Measurements from ENCODE around the gene CLIC3.

Gene CLIC3

DNA sequence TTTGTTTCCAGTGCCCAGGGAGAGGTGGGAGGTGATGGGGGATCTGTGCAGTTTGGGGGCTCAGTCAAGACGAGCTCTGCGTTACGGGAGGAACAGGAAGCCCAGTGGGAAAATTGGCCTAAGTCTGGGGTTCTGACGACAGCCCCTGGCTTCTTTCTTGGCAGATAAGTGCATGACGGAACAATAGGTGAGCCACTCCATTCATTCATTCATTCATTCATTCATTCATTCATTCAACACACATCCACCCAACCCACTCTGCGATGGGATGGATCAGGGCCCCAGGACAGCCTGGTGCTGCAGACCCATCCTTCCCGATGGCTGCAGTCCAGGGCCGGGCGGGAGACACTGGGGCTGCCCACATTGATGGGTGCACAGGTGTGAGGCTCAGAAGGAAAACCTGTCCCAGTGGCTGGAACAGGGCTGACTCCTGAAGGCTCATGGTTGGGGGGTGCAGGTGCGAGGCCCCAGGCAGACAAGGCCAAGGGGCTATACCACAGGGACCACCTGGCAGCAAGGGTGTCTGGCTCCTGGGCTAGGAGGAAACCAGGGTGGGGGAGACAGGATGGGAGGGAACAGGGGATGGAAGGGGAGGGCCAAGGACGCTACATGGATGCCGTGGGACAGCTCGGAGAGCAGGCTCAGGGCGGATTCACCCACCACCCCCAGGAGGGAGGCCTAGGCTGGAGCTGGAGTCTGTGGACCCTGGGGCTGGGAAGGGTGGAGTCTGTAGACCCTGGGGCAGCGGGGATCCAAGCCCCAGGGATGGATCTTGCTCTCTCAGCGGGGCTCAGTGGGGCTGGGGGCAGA lies 15.5 kb downstream of the CLIC3 start:
- no peak for DNase-seq (ENCODE audit: low spot score)

DNA sequence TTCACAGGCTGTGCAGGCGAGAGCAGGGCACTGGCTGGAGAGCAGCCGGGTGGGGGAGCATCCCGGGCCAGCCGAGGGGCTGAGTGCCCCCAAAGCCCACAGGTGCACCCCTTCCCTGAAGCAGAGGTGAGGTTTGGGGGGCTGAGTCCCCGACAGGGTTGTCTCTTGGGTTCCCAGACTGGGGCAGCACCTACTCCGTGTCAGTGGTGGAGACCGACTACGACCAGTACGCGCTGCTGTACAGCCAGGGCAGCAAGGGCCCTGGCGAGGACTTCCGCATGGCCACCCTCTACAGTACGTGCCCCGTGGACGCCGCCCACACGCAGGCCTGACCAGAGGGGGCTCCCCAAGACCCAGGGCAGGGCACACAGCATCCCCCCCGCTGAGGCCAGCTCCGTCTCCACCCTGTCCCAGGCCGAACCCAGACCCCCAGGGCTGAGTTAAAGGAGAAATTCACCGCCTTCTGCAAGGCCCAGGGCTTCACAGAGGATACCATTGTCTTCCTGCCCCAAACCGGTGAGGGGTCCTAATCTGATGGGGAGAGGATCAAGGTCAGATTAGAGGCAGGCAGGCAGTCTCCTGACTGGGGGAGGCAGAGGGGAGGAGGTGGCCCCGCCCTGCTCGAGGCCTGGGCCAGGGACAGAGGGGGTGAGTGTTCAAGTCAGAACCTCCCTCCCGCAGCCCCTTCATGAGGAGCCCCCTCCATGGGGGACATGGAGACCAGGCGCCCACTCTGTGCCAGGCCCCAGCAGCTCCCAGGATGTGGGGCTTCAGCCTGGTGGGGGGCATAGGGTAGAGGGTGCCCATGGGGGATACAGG lies 16.4 kb downstream of the CLIC3 start:
- DNase-seq (ENCODE audit: low spot score), result no peak

DNA sequence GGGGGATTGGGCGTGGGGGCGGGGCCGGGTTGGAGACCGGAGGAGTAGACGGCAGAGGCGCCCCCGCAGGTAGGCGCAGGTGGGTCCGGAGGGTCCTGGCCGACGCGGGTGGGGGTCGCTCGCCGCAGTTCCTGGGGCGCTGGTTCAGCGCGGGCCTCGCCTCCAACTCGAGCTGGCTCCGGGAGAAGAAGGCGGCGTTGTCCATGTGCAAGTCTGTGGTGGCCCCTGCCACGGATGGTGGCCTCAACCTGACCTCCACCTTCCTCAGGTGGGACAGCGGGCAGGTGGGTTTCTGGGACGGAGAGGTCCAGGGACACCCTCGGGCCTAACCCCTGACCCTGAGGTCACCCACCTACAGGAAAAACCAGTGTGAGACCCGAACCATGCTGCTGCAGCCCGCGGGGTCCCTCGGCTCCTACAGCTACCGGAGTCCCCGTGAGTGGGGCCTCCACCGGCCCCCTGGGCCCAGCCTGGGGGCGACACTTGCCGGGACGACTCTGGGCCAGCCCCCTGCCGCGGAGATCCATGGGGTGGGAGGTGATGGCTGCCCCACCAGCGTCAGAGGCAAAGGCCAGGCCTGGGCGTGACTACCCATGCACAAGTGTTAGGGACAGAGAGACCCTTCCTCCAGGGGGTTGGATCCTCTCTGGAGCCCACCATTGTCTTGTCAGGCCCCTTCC lies 17.4 kb downstream of the CLIC3 start:
- no peak for DNase-seq (ENCODE audit: low spot score)

DNA sequence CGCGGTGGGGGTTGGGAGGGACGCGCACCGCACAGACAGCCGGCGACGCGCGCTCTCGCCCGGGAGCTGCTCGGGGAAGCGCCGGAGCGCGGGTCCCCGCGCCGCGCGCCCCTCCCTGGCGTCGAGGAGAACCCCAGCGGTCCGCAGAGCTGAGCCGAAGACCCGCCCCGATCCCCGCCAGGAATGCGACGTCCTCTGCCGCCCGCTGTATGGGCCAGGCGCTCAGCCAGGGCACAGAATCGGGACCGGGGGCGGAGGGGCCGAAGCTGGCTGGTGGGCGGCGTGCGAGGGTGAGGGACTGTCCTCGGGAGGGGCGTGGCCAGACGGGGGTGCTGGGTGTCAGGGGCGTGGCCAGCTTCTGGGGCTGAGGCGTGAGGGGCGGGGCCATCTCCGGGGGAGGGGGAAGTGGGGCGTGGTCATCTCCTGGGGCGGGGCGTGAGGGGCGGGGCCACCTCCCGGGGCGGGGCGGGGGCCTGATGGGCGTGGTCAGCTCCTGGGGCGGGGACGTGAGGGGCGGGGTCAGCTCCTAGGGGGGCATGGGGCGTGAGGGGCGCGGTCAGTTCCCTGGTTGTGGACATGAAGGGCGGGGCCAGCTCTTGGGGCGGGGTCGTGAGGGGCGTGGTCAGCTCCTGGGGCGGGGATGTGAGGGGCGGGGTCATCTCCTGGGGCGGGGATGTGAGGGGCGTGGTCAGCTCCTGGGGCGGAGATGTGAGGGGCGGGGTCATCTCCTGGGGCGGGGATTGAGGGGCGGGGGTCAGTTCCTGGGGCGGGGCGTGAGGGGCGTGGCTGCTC lies 18.1 kb downstream of the CLIC3 start:
- DNase-seq (ENCODE audit: low spot score), result peak; percentile 86

DNA sequence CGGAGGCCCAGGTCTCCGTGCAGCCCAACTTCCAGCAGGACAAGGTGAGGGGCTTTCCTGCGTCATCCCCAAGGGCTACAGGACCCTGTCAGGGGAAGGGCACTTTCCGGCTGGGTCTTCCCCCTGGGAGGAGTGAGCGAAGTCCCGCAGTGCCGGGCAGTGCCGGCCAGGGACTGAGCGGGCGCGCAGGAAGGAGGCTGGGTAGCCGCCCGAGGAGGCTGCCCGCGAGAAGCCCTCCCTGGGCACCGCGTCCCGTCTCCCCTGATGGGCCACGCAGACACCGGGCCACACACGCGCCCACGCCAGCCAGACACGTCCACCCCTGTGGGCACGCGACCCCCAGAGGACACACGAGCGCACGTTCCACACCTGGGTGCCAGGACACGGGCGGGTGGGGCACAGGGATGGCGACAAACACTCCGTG lies 18.7 kb downstream of the CLIC3 start:
- DNase-seq (ENCODE audit: low spot score), result no peak

DNA sequence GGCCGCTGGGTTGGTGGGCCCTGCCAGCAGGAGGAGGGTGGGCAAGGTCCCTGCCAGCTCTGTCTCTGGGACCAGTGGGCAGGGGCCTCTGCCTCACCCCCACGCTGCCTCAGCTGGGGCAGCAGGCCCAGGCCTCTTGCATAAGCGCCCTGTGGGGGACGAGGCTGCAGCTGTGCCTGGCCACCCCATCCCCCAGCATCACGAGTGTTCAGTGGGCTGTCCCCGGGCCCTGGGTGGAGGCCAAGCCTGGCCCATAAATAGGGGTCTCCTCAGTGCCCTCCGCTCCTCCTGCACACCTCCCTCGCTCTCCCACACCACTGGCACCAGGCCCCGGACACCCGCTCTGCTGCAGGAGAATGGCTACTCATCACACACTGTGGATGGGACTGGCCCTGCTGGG lies 19.1 kb downstream of the CLIC3 start, which contains the start of gene PTGDS:
Gene PTGDS (plus strand): TSS at position 282 of the 400 bp plus-strand sequence. CDS start 75 bp downstream, at position 357.
- DNase-seq (ENCODE audit: low spot score), result no peak

DNA sequence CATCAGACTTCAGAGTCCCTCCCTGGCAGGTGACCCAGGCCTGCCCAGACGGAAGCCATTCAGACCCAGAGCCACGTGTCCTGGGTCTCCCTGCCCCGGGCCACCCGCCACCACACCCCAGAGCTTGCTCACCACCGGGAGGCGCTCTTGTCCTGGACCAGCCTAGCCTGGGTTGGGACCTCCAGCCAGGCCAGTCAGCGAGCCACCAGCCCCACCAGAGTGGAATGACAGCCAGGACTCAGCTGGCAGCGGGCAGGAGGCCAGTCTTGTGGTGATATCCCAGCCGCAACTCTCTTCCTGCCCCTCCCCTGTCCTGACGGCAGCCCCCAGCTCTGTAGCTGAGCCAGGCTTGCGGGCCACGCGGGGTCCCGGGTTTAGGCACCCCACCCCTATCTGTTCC lies 20.7 kb downstream of the CLIC3 start:
- no peak for DNase-seq (ENCODE audit: low spot score)

DNA sequence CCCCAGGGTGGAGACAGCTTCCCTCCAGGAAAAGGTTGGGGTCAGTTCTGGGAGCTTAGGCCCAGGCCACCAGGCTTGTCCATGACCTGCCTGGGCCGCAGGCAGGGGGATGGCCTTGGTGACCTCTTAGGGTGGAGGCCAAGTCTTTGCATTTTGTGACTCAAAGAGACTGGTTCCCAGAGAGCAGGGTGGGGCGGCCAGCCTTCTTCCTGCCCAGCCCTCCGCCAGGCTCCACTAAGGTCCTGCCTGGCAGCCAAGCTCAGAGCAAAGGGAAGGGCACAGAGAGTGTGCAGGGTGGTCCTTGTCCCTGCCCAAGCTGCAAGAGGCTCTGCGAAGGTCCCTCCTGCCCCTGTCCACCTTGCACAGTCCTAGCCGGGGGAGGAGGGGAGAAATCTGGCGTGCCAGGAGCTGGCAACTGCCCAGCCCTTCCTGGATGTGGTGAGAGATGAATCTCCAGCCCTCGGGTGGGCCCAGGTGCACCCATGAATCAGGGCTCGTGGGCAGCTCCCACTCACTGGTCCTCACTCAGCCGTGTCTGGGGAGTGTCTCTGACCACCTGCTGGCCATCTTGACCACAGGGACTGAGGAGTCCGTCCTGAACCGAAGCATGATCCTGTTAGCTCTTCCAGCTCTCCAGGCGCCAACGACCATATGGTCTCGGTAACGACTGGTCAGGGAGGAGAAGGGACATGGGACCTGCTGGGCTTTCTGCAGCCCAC lies 21.4 kb downstream of the CLIC3 start:
- no peak for DNase-seq (ENCODE audit: low spot score)

DNA sequence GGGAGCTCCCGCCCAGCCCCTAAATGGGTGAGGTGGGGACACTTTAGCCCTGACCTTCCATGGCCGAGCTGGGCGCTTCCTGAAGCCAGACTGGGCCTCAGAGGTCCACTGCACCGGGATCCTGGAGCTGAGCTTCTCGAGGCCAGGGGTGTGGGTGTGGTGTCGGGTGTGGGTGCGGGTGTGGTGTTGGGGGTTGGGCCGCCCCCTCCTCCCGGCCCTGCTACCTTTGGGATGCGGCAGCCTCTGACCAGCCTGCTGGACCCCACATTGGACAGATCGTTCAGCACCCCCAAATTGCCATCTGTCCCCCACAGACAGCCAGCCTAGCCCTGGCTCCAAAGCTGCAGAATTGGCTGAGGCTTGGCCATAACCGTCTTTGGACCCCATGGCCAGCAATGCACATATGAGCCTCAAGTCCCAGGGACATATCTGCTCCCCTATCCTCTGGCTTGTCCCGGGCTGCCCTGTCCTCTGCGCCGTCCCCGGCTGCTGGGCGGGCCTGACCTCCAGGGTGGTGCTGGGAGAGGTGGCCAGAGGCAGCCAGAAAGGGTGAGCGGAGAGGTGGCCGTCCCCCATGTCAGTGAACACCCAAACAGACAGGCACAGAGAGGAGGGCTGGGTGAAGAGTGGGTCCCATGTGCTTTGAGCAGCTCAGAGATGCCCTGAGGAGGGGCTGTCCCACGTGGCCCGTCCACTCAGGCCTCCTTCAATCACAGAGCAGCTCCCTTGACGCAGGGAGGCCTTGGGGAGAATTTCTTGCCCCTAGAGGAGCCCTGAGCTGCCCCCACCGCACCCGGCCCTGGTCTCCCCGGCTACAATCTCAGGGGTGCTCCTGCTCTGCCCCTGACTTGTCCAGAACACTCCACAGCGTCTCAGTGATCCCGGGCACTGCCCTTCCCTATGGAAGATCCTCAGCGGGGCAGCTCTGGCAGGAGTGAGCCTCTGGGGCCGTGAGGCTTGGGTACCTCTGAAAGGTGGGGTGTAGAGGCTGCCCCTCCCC lies 22.4 kb downstream of the CLIC3 start:
- no peak for DNase-seq (ENCODE audit: low spot score)

DNA sequence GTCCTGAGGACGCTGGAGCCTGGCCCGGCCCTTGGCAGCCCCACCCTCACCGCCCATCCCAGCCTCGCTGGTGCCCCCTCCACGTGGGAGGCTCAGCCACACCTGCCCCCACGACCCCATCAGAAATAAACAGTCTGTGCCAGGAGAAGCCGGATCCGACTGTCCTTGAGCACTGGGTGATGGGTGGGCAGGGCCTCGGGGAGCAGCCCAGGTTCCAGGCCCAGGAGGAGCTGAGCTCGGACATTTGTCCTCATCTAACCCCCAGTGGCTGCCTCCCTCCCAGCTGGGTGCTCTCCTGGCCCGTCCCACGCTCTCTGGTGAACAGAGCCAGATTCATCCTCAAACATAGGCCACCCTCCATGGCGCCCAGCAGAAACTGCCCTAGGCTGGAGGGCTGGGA lies 23.6 kb downstream of the CLIC3 start:
- no peak for DNase-seq (ENCODE audit: low spot score)

DNA sequence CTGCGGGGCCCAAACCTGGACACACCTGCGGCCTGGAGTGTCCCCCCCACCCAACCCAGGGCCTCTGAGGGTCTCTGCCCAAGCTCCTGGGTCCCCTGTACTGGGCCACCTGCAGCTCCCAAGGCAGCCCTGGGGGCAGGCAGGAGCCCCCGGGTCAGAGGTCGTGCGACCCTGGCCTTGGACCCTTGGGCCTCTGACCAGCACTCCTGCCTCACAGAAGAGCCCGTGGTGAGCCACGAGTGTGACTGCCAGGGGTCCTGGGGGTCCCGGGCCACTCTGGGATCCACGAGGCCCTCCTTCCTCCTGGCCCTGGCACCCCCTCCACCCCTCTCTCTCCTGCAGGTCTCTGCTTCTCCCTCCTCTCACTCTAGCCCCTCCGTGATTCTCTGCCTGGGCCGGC lies 24.0 kb downstream of the CLIC3 start:
- no peak for DNase-seq (ENCODE audit: low spot score)

DNA sequence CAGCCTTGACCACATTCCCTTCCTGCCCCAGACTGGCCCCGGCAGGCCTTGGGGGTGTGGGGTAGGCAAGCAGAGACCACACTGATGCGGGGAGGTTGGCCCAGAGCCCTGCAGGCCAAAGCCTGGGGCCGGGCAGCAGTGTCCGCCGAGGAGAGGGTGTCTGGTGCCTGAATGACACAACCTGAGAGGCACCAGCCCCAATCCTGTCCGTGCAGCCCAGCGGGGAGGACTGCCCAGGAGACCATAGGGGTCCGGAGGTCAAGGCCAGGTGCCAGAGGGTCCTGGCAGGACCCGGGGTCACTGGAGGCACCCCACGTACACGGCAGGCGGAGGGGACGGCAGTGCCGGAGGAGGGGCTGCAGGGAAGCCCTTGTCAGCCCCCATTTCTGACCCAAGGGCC lies 24.6 kb downstream of the CLIC3 start:
- DNase-seq (ENCODE audit: low spot score), result no peak

DNA sequence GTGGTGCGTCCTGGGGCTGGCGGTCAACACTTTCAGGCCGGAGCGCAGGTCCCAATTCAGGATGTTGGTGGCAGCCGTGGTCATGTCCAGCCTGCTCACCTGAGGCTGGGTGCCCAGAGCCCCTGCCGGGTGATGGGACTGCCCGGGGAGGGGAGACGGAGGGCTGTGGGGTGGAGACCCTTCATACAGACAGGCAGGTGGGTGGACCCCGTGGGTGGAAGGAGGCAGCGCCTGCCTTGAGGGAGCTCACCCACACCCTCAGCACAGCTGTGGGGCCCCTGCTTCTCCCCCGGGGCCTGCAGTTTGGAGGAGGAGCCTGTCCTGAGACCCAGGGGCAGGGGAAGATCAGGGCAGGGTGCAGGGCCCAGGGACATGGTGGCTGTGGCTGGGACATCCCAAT lies 26.0 kb downstream of the CLIC3 start:
- DNase-seq (ENCODE audit: low spot score), result no peak

DNA sequence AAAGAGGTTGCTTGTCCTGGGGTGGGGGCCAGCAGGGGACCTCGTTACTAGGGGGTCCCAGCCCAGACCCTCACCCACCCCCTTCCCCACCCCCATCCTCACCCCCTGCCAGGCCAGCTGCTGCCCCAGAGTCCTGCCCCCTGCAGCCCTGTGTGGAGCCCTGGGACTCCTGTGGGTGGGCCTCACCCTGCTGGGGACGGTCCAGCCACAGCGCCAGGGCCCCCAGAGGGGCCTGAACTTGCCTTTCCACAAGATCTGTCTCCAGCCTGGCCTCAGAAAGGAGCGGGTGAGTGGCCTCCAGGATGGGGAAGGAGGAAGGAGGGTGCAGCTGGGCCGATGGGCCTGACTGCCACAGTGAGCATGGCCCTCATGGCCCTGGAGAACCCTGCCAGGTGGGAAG lies 26.6 kb downstream of the CLIC3 start:
- no peak for DNase-seq (ENCODE audit: low spot score)

DNA sequence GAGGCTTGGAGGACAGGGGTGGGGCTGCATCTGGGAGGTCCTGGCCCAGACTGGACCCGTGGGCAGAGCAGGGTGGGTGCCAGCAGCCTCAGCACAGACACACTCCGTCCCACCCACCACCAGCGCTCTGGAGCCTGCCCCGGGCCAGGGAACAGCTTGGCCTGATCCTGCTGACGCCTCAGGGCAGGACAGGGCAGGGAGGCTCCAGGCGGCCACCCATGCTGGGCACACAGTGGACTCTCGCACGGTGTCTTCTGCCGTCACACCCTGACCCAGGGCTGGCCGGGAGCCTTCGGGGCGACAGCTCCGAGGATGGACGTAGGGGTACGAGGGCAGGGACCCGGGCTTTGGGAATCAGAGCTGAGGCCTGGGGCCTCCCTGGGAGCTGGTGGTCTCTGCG lies 27.2 kb downstream of the CLIC3 start:
- DNase-seq (ENCODE audit: low spot score), result no peak

DNA sequence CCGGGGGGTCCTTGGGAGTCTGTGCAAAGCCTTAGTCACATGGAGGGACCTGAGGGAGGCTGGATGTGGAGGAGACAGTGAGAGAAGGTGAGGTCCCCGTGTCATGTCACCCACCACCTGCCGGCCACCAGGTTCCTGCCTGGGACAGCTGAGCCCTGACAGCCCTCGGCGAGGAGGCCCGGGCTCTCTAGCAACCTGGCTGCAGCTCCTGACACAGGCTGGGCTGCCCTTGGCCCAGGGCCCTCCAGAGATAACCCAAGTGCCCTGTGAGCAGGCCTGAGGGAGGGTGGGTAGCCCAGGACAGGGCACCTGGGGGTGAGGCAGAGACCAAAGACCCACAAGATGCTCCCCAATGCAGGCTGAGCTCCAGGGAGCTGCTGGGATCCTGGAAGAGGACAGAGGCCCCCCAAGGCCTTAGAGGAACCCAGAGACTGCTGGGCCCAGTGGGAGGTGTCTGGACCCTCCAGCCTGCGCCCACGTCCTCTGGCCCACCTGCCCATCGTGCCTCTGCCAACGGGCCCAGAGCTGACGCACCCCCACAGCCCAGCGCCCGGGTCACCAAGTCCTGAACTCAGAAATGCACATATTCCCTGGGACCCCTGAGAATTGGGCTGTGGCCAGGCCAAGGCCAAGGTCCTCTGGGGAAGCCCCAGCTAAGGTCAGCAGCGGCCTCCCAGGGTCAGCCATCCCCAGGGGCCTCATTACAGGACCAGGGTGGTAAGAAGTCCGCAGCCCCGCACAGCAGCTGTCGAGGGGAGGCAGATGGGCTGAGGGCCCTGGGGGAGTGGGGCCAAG lies 27.8 kb downstream of the CLIC3 start:
- no peak for DNase-seq (ENCODE audit: low spot score)

DNA sequence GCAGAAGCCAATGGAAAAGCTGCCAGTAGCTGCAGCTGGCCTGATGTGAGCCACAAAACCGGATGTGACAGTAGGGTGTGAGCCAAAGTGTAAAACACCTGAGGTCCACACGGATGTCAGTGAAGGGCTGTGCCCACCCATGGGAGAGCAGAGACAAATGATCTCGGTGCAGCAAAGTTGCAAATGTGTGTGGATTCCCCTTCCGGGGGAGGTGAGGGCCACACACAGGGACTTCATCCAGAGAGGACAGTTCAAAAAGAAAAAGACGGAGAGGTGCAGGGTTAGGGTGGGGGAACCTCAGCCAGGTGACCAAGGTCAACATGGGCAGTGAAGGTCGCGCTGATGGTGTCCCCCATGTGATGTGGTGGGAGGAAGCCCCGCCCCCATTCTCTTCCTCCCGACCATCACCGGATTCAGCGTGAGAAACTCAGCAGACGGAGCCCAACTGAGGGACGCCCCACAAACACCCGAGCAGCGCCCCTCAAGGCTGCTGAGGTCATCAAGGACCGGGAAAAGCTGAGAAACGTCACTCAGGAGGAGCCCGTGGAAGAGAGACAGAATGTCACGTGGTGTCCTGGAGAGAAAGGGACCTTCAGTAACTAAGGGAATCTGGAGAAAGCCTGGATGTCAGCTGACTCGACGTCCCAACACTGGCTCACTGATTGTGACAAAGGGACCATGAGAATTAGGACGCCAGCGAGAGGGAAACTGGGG lies 30.4 kb downstream of the CLIC3 start:
- DNase-seq (ENCODE audit: low spot score), result no peak

DNA sequence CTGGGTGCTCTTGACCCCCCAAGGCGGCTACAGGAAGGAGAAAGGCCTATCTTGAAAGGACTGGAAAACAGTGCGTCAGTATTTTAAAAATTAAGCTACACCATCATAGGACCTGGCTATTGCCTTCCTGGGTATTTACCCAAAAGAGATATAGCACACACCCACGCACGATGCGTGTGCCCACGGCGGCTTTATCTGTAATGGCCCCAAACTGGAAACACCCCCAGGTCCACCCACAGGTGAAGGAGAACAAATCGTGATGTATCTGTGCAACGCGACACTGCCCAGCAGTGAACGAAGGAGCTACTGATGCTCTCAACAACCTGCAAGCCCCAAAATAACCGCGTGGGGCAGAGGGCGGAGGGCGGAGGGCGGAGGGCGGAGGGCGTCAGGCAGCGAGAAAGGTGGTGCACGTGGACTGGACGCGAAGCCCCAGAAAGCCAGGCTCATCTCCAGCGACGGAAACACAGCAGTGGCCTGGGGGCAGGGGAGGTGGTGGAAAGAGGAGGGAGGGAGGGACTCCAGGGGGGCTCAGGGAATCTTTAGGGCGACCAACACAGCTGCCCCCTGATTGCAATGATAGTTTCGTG lies 31.4 kb downstream of the CLIC3 start:
- DNase-seq (ENCODE audit: low spot score), result no peak
